Measurements from ENCODE around the gene VAMP1.
A peak's percentile ranks its signal among the peaks of the same experiment; 100 is the strongest.
"Not testable (repeated sequence)": the region's sequence is repeated elsewhere in the genome, so short reads cannot be mapped to it uniquely, and the experiment has no call there.

VAMP1 gene

DNA sequence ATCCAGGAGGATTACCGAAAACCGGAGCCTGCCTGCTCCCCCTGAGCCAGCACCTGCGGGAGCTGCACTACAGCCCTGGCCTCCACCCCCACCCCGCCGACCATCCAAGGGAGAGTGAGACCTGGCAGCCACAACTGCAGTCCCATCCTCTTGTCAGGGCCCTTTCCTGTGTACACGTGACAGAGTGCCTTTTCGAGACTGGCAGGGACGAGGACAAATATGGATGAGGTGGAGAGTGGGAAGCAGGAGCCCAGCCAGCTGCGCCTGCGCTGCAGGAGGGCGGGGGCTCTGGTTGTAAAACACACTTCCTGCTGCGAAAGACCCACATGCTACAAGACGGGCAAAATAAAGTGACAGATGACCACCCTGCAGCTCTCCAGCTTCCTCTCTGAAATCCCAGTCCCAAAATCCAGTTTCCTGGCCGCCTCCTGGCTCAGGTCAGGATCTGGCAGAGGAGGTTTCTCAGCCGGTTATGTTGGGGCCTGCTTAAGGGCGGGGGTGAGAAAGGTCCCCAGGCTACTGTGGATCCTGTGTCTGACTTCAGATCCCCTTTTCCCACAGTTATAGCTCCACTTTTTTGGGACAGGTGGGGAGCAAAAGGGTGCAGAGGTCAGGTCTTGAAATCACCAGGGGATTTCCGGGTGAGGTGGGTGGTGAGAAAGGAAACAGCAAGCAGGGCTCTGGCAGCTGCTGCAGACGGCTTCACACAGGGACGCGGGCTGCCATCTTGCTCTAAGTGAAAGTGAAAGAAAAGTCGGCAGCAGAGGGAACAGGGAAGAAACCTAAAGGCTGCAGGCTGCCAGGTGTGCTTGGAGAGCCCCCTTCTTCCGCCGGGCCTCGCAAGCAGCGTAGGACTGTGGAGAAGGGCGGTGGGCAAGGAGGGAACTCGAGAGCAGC, 18.9 kb downstream of the VAMP1 start, which contains the start of gene TAPBPL:
Gene TAPBPL (plus strand): TSS at position 695 of the 897 bp plus-strand sequence. CDS start 207 bp downstream, outside the sequence.
- DNase-seq (ENCODE audit: low spot score), result peak; percentile 87

DNA sequence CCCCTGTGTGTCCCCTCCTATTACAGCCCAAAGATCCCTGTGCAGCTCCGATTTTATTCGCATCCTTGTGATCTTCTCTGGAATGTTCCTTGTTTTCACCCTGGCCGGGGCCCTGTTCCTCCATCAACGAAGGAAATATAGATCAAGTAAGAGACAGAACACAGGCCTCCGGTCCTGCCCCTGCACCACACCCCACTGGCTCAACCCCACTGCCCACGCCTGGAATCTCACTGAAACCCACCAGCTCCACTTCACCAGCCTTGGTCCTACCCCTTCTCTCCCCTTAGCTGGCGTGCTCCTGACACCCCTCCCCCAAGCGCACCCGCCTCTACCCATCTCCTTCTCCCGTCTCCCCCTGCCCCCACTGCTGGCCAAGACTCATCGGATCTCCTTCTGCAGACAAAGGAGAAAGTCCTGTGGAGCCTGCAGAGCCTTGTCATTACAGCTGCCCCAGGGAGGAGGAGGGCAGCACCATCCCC, 19.6 kb downstream of the VAMP1 start:
- DNase-seq (ENCODE audit: low spot score), result no peak

DNA sequence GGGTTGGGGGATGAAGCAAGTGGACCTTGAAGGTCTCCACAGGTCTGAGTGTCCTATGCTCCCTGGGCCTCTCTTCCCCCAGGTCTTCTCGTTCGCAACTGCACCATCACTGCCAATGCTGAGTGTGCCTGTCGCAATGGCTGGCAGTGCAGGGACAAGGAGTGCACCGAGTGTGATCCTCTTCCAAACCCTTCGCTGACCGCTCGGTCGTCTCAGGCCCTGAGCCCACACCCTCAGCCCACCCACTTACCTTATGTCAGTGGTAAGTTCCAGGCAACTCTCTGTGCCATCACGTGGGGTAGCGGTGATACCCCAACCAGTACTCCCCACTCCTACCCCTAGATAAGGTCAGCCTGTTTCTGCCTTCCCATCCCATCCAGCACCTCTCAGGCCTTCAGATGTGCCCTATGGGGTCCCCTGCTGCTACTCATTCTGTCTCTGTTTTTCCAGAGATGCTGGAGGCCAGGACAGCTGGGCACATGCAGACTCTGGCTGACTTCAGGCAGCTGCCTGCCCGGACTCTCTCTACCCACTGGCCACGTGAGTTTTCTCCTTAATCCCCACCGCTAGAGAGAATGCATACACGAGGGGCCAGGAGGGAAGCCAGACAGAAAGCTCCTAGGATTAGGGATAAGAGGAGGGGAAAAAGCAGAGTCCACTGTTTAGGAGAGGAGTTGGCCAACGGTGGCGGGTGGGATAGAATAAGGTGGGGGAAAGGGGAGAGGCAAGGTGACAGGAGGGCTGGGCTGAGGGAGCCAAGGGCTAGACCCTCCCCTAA, 20.2 kb downstream of the VAMP1 start:
- no peak for DNase-seq (ENCODE audit: low spot score)

DNA sequence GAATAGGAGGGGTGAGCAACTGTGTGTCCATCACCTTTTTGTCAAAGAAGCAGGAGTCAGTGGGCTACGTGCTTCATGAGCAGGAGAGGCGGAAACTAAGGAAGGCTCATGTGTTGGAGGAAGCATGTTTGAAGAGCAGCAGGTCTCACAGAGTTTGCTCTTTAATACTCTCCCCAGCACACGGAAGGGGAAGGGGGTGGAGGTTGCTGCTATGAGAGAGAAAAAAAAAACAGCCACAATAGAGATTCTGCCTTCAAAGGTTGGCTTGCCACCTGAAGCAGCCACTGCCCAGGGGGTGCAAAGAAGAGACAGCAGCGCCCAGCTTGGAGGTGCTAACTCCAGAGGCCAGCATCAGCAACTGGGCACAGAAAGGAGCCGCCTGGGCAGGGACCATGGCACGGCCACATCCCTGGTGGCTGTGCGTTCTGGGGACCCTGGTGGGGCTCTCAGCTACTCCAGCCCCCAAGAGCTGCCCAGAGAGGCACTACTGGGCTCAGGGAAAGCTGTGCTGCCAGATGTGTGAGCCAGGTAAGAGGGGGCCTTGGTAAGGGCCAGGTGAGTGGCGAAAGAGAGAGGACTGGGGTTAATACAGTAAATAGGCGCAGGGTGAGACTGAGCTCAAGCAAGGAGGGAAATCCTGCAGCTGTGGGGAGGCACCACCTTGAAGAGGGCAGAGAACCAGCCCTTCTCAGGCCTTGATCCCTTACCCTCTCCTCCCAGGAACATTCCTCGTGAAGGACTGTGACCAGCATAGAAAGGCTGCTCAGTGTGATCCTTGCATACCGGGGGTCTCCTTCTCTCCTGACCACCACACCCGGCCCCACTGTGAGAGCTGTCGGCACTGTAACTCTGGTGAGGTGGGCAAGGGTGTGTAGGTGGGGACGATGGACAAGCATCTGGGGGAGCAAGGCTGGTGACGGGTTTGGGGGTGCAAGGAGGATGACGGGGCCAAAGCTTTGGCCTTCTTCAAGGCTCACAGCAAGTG, 25.5 kb downstream of the VAMP1 start, which contains the start of gene CD27:
Gene CD27 (plus strand): TSS at position 252 of the 985 bp plus-strand sequence. CDS start 141 bp downstream, at position 393.
- no peak for DNase-seq (ENCODE audit: low spot score)

DNA sequence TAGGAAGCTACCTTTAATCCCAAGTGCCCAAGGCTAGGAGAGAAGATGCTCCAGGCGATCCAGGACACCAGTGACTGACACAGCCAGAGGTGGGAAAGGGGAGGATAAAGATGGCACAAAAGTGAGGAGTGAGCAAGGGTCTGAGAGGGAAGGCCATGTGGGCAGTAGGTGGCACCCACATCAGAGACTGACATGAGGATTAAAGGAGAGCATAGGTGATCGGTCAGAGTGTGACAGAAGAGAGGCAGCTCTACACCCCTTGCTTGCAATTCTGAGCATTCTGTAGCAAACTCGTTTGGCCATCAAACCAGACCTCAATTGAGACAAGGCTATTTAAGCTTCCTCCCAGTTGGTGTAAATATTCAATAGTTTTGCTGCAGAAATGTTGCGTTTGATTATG, 26.4 kb downstream of the VAMP1 start:
- no peak for DNase-seq (ENCODE audit: low spot score)

DNA sequence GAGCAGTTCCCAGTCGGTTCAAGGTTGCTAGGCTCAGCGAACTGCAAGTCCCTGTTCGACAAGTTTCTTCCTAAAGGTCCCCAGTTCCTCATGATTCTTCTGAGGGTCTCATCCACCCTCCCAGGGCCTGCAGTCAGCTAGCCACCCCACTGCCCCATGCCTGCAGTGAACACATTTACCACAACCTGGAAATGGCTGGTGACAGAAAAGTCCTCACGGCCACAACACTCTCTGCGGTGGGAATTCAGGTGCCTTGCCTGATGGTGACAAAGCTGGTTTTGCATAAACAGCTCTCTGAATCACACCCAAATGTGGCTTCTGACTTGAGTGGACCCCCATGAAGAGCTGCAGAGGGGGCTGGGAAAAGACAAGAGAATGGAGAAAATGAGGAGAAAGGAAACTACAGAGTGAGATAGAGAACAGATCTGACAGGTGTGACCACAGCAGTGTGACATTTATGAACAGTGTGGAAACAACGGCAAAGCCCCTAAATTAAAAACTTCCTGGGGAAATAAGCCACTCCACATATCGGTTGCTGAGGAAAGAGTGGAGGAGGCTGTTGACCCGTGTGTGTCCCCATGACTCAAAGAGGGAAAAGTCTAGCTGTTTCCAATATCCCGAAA, 27.0 kb downstream of the VAMP1 start:
- no peak for DNase-seq (ENCODE audit: low spot score)

DNA sequence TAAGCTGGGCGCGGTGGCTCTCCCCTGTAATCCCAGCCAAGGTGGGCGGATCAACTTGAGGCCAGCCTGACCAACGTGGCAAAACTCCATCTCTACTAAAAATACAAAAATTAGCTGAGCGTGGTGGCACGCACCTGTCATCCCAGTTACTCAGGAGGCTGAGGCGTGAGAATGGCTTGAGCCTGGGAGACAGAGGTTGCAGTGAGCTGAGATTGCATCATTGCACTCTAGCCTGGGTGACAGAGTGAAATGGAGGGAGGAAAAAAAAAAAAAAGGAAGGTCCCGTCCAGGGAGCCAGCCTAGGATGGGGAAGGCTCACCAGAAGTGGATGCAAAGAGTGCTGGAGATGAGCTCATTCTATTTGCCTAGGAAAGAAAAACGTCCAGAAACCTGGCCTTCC, 27.6 kb downstream of the VAMP1 start:
- no peak for DNase-seq (ENCODE audit: low spot score)

DNA sequence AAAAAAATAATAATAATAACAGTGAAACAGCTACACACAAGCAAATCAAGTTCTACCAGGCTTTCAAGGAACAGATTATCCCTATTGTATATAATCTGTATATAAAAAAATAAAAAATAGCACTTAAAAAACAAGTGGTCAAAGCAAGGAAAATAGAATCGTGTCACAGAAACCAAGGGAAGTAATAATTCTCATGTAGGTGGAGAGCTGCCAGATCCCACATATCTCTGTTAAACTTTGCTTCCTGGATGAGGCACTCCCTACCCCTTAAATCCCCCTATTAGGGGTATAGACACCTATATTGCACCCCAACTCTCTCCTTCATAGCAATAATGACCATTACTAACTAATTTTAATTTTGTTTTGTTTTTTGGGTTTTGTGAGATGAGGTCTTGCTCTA, 30.1 kb downstream of the VAMP1 start:
- no peak for DNase-seq (ENCODE audit: low spot score)

DNA sequence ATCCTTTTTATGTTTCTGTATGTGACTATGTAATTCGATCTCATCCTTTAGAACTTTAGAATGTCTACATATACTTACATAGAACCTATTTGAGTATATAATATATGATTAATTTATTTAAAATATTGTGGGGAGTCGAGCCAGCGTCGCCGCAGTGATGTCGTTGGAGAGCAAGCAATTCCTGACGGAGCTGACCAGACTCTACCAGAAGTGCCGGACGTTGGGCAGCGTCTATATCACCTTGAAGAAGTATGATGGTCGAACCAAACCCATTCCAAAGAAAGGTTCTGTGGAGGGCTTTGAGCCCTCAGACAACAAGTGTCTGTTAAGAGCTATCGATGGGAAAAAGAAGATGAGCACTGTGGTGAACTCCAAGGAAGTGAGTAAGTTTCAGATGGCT, 32.1 kb downstream of the VAMP1 start:
- DNase-seq (ENCODE audit: low spot score), result no peak

DNA sequence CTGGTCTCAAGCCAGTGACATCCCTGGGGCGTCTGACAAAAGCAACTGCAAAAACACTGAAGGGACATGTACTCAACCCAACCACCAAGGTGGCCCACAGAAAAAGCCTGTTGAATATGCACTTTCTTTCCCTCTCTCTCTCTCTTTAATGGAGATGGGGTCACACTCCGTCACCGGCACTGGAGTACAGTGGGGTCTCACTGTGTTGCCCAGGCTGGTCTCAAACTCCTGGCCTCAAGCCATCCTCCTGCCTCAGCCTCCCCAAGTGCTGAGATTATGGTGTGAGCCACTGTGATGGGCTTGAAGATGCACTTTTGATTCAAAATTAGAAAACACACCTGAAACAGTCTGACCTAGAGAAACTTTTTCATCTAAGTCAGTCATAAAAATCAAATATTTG, 32.9 kb downstream of the VAMP1 start:
- no peak for DNase-seq (ENCODE audit: low spot score)

DNA sequence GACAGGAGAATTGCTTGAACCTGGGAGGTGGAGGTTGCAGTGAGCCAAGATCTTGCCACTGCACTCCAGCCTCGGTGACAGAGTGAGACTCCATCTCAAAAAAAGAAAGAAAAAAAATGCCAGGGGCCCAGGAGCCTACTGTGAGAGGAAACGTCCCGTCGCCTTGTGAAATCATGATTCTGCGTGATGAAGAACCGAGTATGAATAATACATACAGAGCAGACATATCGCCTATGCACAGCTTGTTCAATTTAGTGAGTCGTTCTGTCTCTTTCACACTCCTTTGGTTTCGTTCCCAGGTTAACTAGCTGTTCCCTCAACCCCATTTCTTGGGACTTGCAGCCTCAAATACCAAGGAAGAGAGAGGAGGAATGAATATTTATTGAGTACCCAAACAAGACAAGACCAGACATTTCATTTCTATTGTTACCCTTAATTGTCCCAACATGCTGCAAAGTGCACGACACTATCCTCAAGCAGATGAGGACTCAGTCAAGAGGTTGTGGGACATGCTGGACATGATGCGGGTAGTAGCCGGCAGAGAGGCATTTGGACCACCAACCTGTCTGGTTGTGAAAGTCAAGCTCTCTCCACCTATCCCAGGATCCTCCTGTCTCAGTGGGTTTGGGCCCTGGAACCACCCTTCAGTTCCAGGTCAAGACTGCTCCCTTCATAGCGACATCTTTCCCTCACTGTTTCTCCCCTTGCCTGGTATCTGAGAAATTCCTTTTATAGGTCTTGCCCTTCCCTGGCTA, 34.3 kb downstream of the VAMP1 start:
- no peak for DNase-seq (ENCODE audit: low spot score)

DNA sequence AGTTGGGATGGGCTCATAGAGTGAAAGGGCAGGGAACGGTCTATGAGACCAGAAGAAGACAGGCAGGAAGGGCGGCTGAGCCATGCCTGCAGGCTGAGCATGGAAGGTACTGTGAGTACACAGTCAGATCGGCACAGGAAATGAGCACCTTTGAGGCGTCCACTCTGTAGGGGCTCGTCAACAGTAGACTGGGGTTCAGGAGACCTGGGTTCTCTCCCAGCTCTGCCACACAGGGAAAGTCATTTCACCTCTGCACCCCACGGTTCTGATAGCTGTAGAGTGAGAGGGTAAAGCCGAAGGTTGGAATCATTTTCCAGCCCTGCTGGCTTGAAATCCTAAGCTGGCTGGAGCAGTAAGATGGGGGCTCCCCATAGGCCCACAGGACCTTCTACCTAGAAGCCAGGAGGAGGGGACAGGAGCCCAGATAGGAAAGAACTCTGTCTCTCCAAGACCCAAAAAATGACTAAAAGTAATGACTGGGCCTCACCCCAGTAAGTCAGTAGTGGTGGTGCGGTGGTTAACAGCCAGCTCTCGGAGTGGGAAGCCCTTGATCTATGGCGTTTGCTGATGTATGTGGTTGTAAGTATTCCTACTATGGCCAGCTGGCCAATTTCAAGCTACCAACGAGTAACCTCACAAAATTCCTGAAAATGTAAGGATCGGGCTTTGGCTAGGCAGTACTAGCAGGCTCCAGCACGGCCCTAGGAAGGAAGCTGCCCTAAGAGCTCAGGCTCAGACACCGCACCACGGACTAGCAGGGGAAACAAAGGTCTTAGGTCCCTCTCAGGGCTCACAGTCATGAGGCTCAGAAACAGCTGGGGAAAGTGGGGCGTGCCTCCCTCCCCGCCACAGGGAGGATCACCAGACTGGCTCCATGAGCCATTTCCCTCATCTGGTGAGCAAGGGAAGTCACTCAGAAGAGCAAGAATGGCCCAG, 36.0 kb downstream of the VAMP1 start:
- no peak for DNase-seq (ENCODE audit: low spot score)

DNA sequence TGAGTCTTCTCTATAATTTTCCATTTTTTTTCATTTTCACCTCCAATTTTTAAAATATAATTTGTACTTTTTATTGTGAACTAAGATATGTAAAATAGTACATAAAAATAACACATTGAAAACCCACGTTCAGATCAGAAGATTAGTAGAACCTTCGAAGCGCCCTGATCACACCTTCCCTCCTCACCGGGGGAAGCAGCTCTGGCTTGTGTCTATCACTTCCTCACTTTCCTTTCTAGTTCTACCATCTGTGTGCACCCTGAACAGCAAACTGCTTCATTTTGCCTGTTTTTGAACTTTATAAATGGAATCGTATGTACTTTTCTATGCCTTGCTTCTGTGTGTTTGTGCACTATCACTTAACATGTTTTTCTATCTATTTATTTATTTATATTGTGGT, 37.5 kb downstream of the VAMP1 start:
- DNase-seq (ENCODE audit: low spot score), result no peak

DNA sequence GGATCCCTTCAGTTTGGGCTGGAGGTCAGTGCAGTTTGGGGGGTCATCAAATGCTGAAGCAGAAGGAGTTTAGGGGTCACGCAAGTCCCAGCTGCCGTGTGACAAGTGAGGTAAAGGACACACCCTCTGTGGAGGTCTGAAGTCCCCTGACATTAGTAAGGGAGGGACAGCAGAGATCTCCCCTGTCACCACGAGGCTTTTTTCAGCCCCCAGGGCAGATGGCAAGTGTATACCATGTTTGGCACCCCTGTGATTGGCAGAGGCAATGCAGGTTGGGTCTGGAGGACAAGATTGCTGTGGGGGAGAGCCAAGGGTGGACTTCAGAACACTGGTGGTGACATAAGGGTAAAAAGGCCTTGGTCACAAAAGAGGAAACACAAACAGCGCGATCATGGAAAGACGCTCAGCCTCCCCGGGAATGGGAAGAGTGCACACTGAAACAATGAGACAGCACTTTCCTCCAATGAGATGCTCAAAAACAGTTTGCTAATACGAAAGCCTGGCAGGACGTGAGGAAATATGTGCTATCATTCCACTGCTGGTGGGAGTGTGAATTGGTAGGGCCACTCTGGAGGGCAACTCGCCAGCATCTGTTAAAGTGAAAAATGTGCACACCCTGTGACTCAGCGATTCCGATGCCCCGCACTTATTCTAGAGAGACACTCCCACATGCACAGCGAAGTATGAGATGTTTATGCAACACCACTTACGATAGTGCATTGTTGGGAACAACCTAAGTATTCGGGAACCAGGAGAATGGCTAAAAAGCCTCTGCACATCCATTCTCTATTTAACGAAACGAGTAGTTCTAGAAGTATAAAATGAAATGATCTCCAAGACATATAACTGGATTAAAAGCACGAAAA, 40.1 kb downstream of the VAMP1 start:
- DNase-seq (ENCODE audit: low spot score), result peak; percentile 69

DNA sequence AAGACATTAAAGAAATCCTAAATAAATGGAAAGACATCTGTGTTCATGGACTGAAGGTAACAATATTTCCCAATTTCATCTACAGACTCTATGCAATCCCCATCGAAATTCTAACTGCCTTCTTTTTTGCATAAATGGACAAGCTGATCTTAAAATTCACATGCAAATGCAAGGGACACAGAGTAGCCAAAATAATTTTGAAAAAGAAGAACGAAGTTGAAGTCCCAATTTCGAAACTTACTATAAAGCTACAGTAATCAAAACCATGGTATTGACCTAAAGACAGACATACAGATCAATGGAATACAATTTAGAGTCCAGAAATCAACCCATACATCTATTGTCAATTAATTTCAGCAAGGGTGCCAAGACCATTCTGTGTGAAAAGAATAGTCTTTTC, 42.2 kb downstream of the VAMP1 start:
- no peak for DNase-seq (ENCODE audit: low spot score)

DNA sequence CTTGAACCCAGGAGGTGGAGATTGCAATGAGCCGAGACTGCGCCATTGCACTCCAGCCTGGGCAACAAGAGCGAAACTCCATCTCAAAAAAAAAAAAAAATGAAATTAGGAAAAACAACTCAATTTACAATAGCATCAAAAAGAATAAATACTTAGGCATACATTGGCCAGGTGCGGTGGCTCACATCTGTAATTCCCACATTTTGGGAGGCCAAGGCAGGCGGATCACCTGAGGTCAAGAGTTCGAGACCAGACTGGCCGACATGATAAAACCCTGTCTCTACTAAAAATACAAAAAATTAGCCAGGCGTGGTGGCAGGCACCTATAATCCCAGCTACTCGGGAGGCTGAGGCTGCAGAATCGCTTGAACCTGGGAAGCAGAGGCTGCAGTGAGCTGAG, 42.7 kb downstream of the VAMP1 start:
- DNase-seq (ENCODE audit: low spot score), result not testable (repeated sequence)

DNA sequence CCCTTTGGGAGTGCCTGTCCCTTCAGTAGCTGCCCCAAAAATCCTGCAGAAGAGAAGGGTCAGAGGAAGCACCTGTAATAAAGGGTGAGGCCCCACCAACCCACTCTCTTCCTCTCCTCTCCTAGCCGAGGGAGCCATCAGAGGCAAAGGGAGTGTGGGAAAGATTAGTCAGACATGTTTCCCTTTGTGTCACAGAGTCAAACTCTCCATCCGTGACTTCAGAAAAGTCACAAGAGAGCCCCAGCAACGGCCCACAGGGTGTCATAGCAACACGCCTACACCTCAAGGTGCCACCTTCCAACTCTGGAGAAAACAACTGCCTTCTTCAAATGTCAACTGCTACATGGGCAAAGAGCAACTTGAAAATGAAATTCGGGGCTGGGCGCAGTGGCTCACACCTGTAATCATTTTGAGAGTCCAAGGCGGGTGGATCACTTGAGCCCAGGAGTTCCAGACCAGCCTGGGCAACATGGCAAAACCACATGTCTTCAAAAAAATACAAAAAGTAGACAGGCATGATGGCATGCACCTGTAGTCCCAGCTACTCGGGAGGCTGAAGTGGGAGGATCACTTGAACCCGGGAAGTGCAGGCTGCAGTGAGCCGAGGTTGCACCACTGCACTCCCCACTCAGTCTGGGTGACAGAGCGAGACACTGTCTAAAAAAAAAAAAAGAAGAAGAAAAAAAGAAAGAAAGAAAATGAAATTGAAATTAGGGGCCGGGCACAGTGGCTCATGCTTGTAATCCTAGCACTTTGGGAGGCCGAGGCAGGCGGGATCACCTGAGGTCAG, 43.4 kb downstream of the VAMP1 start:
- no peak for DNase-seq (ENCODE audit: low spot score)

Data from COLO829 (cell line).